HT1080 (cell line): Measurements from ENCODE around the gene CACNA2D3. TPM values are rescaled to one million over a fixed set of nuclear protein-coding genes. Genes with fewer than 3 reads are reported as not detected.

Experiments
- DNase-seq: peaks from one replicate; pipeline ENCODE4 v3.0.0-alpha.2; 2015; ENCODE audit warnings: low read depth
- total RNA-seq: library from RNA; depleted of rRNA; stranded (reverse); fragments of >200 nt; shearing (Covaris generic); gene quantifications from 2 replicates; pipeline ENCODE4 v1.2.3, GENCODE V29; 2014

Gene CACNA2D3
- total RNA-seq, 1 experiment from 2014 or later = 0.14 TPM

DNA sequence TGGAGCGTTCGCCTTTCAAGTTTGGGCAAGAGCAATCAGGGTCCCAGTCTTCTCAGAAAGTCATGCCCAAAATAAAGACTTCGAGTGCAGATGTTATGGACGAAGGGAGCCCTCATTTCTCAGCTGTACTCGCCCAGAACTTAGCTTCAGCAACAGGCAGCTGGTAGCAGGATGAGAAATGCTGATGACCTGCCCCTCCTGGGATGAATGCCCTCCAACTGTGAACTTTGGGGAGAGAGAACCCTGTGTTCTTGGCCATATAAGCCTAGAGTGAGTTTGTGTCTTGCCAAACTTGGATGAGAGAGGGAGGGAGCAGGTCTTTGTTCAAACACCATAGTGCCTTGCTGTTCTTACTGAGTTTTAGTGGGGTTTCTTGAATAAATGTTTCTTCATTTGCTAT is 405.2 kb downstream of the CACNA2D3 start:
- no peak for DNase-seq

DNA sequence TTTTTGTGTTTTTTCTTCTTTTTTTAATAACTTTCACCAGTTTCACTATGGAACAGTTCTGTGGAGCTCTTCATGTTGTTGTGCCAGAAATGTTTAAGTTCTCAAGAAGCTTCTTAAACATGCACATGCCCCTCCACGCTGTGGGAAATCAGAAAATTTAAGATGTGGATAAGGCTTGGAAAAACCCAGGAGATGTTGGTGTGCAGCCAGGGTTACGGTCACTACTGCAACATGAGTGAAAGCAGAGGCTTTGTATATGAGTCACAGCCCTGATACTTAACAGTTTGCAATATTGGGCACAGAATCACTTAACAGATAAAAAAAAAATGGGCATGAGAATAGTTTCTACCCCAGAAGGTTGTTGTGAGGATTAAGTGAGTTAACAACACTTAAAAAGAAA is 405.6 kb downstream of the CACNA2D3 start:
- no peak for DNase-seq

DNA sequence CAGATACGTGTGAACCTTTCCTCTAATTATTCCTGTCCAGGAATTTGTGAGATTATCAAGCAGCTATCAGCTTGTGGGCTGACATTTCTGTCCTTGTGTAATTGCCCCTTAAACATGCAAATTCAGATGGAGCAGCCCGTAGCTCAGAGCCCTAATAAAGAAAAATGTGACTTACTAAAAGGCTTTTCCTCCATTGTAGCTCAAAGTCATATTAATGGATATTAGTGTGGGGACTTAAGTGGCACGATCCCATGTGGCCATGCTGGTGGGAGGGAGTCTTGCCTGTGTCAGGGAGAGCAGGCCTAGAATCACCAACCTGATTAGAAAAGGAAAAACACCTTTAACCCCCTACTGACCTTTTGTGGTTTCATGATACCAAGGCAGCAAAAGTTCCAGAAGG is 406.3 kb downstream of the CACNA2D3 start:
- DNase-seq = no peak

DNA sequence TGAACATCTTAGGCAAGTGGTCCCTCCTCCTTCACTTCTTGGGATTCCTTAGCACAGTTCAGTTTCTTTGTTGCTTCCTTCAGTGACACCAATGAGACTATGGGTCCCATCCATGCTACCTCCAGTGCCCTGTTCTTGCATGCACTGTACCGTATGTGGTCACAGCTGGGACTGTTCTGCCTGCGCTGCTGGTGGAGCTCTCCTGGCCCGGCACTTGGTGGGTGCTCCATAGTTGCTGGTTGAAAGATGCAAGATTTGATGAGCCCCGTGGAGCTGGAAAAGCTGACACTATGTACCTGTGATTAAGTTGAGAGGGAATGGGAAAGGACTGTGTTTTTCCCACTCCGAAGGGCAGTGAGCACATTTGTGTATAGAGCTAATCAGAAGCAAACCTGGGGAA is 407.7 kb downstream of the CACNA2D3 start:
- no peak for DNase-seq

DNA sequence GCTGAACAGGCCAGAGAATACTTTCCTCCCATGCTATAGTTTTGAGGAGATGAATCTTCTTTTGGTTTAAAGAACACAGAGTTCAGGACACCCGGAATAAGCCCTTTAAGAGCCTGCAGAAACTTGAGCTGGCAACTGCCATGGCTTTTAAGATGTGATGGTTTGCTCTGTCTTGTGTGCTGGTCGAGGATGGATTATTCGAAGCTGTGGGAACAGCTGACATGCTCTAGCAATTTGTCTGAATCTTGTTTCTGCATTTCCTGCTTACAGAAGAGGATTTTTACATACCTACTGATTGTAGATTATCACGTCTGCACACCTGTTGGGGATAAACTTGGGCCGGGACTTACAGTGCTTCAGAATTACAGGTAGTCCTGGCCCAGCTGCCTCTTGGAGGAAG is 408.6 kb downstream of the CACNA2D3 start:
- DNase-seq = no peak

DNA sequence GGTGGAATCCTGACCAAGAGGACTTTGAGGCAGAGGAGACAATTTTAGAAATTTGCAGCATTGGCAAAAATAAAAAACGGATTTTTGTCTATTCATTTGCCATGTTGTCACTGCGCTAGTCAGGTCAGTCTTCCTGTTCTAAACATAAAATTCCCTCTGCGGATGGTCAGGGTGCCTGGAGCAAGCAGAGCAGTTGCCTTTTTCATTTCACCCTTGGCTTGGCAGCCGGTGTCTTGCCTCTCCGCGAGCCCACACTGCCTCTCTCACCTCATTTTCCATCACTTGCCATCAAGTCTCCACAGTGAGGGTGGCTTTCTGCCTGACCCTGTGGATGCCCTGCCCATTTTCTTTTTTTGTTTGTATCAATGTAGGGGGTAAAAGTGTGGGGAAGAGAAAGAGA is 409.4 kb downstream of the CACNA2D3 start:
- no peak for DNase-seq

DNA sequence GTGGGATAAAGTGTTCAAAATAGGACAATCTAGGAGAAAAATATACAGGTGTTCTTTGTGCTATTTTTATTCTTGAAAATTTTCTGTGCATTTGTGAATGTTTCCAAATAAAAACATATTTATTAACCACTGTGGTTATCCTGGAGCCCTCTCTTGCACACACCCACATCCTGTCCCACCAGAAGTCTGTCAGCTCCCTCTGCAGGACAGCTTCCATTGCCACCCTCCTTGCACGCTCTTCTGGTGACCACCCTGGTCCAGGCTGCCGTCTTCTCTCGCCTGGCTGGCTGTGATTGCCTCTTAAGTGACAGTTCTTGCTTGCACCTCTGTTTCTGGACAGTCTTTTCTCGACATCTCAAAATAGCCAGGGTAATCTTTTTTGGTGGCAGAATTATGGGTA is 411.5 kb downstream of the CACNA2D3 start:
- DNase-seq = peak; percentile 5

DNA sequence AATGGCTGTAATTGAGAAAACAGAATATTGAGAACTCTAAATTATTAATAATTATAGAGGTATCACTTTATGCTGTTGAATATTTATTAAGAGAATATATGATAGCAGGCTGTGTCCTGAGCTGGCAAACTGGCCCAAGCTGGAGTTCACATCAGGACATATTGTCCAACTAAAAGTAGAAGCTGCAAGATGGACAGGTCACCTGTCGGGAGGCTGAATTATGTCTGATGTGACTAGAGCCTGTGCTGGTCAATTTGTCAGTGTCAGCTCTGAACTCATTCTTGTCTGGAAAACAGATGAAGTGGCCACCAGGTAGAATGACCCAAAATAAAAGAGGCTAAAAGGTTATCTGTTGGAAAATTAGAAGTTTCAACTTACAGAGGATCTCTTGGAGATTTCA is 413.3 kb downstream of the CACNA2D3 start:
- no peak for DNase-seq

DNA sequence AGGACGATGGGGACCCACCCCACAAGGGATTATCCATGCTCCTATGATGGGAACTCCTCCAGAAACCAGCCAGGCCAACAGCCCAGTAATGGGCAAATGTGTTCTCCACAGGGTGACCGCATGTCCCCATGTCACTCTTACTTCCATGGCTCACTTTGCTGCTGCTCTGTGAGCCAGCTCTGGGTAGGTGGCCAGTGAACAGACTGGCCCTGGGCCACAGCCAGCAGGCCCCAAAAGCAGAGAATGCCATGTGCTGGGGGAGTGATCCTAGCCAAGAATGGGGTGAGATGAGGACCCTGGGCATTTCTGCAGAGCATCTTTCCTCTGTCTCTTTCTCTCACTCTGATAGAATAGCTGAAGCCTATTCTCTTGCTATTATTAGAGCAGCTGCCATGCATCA is 414.1 kb downstream of the CACNA2D3 start:
- DNase-seq = no peak

DNA sequence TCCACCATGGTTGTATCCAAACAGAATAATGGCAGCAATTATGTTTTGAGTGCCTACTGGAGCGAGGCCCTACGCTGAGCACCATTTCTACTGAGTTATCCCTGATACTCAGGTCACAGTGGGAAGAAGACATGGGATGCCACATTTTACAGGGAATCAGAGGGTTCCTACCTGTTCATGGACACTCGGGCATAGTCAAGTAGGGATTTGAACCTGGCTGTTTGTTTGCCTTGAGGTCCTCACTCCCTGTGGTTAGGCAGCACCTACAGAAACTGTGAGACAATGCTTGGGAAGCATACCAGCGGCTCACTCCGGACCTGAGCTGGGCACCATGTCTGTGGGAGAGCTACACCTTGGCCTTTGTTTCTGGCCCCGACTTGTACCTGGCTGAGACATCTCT is 415.2 kb downstream of the CACNA2D3 start:
- DNase-seq = no peak

DNA sequence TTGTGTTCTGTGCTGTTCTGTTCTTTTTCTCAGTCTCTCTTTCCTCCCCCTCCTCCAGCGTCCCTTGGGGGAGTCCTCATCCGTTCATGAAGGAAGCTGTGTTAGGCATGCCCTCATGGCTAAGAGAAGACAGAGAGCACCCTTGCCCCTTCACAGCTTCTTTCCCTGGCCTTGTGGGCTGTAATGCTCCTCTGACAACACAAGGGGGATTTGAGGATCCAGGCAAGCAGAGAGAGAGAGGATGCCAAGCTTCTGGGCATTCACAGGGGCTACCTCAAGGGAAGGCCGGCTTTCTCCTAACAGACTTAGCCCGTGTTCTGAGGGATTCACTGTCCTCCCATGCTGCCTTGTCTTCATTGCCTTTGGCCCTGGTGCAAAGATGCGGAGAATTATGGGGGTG is 416.0 kb downstream of the CACNA2D3 start:
- DNase-seq = peak; percentile 4

DNA sequence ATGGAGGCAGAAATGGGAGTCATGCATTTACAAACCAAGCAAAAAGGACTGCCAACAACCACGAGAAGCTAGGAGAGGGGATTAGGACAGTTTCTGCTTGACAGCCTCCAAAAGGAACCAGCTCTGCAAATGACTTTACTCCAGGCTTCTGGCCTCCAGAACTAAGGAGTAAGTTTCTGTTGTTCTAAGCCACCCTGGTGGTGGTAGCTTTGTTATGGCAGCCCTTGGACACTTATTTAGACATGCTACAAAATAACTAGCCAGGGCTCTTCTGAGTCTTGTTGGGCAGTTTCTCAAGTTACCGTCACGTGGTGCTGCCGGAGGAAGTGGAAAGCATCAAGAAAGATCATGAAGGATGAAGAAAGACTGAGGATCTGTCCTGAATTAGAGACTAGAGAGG is 419.0 kb downstream of the CACNA2D3 start:
- no peak for DNase-seq

DNA sequence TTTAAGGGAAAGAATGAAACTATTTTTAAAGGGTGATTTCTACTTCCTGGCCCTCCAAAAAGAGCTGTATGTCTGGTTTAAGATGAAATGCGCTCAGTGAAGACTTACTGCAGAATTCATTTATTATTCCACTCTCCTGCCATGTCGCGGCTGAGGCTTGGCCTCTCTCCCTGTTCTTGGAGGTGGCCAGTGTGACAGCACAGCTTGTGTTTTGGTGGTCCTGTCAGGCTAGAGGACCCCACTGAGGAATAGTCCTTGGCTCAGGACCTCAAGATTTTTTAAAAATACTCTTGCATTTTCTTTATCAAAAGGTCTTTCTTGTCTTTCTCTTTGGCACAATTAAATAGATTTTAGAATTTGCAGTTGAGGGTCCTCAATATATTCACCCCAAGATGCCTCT is 421.1 kb downstream of the CACNA2D3 start:
- no peak for DNase-seq

DNA sequence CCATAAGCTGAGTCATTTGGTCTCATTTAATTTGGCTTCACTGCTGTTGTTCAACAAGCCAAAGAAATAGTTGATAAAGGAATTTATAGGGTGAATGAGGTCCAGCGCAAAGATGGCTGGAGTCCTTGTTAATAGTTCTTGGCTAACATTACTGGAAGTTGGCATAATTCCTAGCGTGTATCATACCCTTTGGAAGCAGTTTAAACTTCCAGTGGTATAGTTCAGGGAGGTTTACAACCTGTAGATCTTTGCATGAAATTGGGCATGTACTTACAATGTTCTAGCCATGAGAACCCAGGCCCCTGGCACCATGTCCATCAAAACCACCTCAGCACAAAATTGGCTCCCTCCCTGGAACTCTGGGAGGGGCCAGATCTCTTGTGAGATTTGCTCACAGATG is 424.7 kb downstream of the CACNA2D3 start:
- DNase-seq = no peak

DNA sequence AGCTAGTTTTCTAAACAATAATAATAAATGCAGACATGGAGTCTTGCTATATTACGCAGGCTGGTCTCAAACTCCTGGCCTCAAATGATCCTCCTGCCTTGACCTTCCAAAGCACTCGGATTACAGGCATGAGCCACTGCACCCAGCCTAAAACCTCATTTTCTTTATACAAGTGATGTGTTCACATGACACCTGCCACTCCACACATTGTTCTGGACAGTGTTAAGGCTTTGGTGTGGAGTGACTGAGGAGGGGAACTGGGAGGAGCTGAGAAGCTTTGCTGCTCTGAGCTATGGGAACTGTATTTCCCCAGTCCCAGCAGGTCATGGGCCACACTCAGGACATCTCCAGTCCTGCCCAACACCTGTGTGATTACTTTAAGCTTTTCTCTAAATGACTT is 425.5 kb downstream of the CACNA2D3 start:
- no peak for DNase-seq

DNA sequence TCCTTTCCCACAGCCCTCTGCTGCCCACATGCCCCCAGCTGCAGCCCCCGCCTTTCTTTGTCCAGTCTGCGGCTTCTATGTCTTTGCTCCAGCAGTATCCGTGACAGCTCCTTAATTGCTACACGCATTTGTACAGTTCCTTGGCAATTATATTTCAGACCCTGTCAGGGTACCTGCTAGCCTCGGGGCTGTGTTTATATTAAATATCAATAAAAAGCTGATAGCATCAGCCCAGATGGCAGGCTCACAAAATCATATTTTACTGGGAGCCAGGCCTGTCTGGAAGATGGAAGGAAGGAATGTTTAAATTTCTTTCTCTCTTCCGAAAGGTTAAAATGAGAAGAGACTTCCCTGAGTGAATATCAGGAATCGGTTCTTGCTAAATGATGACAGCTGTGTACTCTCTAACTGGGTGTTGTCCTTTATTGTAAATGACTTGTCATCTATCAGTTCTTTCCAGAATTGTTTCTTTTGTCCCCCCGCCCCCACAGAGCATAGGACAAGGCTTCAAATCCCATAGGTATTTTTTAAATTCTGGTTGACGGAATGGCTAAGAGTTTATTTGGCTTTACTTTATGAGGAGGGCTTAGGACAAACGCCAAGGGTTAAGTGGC is 427.4 kb downstream of the CACNA2D3 start:
- no peak for DNase-seq

DNA sequence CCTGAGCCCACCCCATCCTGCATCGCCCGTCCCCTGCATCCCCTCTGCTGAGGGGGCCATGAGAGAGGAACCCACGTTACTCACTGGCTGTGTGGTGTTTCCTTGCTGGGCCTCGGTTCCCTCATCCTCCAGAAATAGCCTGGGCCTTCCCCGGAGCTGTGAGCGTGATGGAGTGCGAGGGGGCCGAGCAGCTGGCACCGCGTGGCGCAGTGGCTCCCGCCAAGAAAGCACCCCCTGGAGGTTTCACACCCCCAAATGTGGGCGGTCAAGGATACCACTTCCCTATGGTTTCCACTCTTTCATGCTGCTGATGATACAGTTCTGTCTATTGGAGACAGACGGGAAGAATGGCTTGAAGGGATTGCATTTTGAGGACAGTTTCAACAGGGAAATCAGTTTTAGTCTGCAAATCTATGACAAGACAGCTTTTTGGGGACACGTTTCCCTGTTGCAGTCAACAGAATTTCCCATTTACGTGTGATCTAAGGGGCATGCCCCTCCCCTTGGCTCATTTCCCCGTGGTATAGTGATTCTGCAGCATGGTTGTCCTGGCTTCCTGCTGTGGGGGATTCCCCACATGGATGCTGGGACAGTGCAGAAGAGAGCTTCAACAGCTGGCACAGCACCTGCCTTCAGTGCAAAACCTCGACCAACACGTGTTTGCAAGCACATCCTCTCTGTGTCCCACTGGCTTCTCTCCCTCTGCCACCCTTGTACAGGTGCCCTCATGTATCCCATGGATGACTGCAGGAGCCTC is 428.0 kb downstream of the CACNA2D3 start:
- DNase-seq = no peak

DNA sequence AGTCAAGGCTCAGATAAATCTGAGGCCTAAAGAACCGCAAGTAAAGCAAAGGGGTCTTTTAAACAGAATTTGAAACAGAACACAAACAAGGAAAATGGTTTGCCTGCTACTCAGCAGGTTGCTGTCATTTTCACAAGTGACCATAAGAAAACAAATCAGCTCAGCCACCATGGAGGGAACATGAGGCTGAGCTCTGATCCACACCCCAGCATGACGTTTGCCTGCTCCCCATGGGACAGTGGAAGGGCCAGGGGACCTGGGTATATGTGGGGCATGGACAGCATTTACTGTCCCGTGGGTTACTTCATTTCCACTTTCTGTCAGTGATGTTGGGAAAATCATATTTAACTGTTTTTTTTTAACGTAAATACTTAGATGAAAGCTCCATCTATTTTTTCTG is 434.3 kb downstream of the CACNA2D3 start:
- no peak for DNase-seq

DNA sequence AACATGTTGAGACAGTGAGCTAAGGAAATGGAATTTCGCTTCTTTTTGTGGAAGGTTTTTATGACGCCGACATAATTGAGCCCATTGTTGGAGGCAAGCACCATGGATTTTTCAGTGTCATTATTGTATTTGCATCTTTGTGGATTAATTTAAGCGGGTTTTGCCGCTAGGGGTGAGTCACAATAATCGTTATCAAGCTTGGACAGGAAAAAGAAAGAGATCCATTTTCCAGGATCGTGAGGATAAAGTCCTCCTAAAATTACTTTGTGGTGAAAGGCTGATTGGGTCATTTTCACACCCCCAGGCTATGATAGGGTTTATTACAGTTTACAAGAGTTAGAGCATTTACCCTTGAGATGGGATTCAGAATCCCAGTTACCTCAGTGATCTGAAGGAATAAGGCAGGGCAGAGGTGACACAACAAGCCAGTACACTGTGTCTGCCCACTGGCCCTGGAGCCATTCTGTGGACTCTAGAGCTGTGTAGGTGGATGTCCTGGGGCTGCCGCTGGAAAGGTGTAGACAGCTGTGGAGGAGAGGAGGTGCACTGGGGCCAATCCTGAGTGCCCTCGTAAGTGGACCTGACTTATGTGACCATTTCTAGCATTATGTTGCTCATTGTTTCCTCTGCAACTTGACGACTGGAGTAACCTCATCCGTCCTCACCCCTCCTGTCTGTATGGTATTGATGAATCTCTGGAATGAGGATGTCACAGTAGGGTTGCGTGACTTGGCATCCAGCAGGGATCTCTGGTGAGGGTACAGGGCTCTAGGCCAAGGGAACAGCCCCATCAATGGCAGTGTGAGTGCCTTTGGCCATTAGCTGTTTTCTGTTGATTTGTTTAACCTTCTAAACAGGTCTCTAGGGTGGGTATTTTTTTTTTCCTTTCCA is 435.4 kb downstream of the CACNA2D3 start:
- no peak for DNase-seq

DNA sequence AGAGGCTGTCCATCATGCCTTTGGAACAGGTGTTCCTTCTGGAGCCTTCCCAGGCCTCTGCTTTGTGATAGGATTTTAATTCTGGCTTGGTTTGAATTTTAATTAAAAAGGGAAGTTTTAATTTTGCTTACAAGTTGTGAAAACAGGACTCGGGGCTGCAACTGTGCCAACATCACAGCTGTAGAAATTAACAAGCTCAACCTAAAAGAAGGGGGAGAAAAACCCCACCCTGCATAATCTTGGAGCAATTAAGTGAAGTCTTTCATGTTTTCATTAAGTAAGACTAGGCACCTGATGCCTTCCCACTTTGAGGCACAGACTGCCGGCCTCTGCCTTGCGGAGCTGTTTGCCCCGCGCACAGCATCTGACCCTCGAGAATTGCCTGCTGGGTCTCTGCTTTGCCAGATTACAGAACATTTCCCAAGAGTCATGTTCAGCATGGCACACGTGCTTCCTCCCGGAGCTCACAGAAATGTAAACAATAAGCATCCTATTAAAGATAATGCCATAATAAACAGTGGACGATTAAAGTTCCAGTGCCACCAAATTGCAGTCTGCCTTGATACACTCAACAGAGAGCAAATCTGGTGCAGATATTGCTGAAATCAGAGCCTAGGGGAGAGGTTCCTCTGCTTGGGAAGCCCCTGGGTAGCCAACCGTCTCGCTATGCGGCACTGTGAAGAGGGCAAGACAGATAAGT is 441.3 kb downstream of the CACNA2D3 start:
- no peak for DNase-seq

DNA sequence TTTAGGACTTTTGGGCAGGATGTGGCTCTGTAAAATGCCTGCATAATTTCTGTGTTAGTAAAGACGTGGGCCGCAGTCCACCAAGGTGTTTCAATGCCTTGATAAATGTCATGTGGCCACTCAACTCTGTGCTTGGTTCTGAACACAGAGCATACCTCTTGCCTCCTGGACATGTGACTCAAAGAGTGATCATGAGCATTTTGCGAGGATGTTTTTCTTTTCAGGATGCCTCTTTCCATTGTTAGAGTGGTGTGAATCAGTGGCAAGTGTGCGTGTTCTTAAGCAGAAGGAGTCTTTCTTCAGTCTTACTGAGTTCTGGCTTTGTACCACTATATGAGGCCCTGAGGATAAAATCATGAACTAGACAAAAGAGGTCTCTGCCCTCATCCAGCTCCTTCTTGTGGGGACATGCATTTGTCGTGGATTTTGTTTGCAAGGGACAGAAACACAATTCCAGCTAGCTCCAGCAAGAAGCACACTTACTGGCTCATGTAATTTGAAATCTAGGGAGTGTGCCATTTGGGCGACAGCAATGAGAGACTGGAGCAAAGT is 442.1 kb downstream of the CACNA2D3 start:
- no peak for DNase-seq
